WI38 (cell line): ENCODE data around the gene SPRED2.

Experiments
- H3K4me3 ChIP-seq: 2 replicates; pipeline ENCODE4 v1.5.1; 2011; ENCODE audit warnings: low read depth, mild to moderate bottlenecking, control low read depth, low read length
- CTCF ChIP-seq: IDR thresholded peaks from 2 replicates; pipeline ENCODE4 v1.5.1; 2012; ENCODE audit warnings: low read depth, mild to moderate bottlenecking, control low read depth, low read length

The SPRED2 gene

DNA sequence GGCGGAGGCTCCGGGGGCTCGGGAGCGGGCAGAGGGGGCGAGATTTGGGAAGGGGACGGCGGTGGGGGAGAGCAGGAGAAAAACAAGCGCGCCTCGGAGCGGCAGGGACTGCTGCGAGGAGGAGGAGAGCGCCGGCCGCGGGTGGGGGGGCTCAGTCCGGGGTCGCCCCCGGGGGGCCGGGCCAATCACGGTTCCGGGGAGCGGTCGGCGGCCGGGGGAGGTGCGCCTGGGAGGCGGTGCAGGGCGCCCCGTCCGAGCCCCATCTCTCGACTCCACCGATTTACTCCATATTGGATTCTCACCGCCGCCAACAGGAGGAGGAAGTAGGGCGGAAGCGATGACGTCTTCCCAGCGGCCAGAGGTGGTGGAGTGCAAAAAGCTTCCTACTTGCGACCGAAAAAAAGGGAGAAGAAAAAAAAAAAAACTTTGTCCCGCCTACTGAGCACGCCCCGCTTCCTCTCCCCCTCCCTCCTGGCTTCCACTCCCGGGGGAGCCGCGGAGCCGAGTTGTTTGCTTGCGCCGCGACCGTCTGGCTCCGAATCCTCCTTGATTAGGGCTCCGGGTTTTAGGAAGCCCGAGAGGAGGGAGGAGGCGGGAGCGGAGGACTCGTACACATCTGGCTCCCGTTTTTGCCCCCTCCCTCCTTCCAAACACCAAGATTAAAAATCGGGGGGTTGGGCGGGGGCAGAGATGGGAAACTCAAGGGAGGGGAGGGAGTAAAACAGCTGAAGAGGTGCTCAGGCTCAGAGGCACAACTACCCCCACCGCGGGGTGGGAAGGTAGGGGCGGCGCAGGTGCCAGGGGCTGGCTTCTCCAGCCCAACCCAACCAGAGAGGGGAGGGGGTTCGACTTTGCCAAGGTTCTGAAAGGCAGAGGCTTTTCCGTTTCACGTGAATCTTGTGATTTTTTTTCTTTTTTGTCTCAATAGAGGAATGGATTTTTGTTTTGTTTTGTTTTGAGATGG is at the start of gene SPRED2:
SPRED2 (minus strand) TSS at position 373 of the 964 bp plus-strand sequence. CDS start 612 bp downstream, outside the sequence.
- TF ChIP-seq CTCF, result no peak
- peak within 1 kb of the TSS; percentile 85 for H3K4me3 ChIP-seq

DNA sequence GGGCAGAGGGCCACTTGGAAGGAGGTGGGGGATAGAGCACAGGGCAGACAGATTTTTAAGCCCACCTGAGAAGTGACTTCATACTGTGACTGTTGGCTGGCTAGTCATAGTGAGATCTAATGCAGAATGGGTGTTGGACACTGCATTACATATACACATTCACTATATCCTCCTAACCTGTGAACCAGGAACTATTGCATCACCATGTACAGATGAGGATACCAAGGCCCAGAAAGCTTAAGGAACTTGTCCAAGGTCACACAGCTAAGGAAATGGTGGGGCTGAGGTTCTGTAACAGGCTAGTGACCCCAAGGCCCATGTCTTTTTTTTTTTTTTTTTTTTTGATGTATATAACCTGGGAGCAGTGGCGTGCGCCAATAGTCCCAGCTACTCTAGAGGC is 49.6 kb upstream of the SPRED2 start:
- H3K4me3 ChIP-seq, result no peak overlapping the region
- TF ChIP-seq CTCF, result no peak

DNA sequence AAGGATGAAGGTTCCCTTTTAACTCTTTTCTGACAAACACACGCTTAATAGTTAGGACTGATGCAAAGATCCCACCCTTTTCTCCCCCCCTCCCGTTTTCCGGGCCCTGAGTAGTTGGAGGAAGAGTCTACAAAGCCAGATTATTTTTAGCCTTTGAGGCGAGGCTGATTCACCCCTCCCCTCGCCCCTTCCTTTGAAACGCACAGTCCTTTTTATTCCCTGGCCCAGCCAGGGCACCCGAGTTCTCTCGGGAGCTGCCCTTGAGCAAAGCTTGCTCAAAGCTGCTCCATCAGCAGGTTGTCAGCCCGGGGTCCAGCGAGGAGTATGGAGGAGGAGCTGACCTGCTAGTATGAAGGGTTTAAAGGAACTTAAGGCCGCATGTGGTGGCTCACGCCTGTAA is 47.1 kb upstream of the SPRED2 start:
- TF ChIP-seq CTCF, result no peak
- H3K4me3 ChIP-seq, result no peak overlapping the region

- H3K4me3 ChIP-seq, result no peak overlapping the region
- no peak for TF ChIP-seq CTCF
These were observed 46.2 kb upstream of the SPRED2 start for GRCh38 chr2:65478498-65479135.

DNA sequence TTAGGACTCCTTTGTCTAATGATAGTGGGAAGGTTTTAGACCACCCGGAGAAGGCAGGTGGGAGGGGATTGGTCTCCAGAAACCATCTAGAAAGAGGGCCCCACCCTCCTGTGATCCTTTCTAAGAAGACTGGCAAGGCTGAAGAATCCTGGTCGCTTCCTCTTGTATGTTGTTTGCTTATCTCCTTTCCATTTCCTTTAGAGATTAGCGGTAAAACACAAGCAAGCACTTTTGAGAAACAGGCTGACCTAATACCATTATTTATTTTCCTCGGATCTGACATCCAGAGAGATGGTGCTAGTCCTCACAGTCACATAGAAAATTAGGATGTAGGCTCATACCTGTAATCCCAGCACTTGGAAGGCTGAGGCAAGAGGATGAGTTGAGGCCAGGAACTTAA is 45.2 kb upstream of the SPRED2 start:
- H3K4me3 ChIP-seq, result no peak overlapping the region
- TF ChIP-seq CTCF, result no peak

- no peak overlapping the region for H3K4me3 ChIP-seq
- TF ChIP-seq CTCF, result no peak
These were observed 44.4 kb upstream of the SPRED2 start for GRCh38 chr2:65476778-65477177.

- H3K4me3 ChIP-seq, result no peak overlapping the region
- TF ChIP-seq CTCF, result no peak
These were observed 42.6 kb upstream of the SPRED2 start for GRCh38 chr2:65475000-65475399.
